A549 treated with Hydrocortisone at 1 μM for 4 hours (cell line): ENCODE data around the gene TBC1D17. TPM values are rescaled to one million over a fixed set of nuclear protein-coding genes. Genes with fewer than 3 reads are reported as not detected.

Source experiments
- total RNA-seq: library from RNA; stranded (reverse); fragments of 200-300 nt; extraction: Qiagen RNA extraction; gene quantifications from 5 replicates; pipeline ENCODE4 v1.2.3, GENCODE V29; 2022

The TBC1D17 gene
- total RNA-seq: 20.8 to 22.0 TPM (median 21.7 TPM) in 5 replicates

DNA sequence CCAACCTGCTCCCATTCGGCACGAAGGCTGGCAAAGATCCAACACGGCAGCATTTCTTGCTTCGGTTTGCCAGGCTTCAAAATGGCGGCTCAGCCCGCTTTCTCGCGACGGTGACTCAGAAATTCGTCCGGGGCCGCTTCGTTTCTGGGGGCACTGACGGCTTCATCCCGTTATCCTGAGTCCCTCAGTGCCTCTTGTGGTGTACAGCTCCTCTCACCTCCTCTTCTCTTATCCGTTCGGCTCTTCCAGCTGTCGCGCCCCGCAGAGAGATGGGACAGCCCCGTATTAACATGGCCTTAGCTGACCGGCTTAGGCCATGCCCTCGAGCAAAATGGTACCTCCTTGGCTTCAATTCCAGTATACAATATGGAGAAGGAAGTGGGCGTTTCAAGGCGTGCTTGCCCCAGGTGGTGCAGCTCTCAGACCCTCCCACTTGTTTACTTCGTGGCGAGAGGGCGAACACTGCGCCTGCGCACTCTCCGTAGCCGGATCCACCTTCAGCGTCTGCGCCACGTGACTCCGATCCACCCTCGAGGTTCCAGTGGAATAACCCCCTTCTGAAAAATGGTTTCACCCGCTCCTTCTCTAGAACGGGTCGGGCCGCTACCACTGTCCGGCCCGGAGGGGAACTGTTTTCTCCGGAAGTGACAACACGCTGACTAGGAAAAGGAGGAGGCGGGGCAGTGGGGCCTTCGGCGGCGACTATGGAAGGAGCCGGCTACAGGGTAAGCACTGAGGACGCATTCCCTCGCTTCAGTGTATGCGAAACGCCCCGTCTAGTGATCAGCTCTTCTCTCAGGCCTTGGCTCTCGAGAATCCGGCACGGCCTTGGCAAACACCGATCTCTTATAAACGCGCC, at the start of gene TBC1D17, which contains the start of gene AKT1S1:
TSS of gene TBC1D17 (plus strand) at position 683 of the 859 bp plus-strand sequence. CDS start at position 705, 22 bp downstream.
TSS of gene AKT1S1 (minus strand) at position 336 of the 859 bp plus-strand sequence. CDS start 4,060 bp downstream, outside the sequence.

DNA sequence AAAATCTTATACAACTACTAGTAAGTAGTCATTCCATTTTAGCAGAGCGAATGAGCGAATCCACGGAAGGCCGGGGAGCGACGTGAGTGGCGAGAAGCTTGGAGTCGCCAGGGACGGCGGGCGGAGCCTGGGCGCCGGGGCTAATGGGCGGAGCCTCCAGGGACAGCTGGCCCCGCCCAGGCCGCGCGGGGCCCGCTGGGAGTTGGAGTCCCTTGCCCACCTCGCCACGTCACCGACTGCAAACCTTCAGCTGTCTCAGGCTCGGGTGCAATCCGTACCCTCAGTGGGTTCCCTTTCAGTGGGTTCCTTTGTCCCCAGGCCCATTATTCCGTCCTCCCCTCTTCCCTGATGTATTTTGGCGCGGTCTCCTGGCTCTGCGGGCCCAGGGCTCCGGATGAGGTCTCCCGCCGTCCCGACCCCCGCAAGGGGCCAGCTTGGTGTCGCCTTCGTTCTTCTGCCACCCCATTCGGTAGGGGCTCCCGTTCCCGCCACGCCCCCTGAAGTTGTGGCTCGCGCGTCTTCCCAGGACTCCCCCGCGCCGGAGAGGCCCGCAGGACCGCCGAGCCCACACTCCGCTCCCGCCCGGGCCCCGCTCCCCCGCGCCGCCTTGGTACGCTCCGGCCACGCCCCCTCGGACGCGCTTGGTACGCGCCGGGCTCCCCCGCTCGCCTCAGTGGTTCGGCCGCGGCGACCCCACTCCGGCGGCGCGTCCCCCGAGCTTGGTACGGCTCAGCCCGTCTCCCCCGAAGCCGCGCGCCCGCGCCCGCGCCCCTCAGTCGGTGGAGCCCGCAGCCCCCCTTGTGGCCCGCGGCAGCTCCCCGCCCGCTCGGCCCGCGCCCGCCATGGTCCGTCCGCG, 26.8 kb upstream of the TBC1D17 start, which contains the start of gene PTOV1:
TSS of gene PTOV1 (plus strand) at position 673 of the 856 bp plus-strand sequence.

DNA sequence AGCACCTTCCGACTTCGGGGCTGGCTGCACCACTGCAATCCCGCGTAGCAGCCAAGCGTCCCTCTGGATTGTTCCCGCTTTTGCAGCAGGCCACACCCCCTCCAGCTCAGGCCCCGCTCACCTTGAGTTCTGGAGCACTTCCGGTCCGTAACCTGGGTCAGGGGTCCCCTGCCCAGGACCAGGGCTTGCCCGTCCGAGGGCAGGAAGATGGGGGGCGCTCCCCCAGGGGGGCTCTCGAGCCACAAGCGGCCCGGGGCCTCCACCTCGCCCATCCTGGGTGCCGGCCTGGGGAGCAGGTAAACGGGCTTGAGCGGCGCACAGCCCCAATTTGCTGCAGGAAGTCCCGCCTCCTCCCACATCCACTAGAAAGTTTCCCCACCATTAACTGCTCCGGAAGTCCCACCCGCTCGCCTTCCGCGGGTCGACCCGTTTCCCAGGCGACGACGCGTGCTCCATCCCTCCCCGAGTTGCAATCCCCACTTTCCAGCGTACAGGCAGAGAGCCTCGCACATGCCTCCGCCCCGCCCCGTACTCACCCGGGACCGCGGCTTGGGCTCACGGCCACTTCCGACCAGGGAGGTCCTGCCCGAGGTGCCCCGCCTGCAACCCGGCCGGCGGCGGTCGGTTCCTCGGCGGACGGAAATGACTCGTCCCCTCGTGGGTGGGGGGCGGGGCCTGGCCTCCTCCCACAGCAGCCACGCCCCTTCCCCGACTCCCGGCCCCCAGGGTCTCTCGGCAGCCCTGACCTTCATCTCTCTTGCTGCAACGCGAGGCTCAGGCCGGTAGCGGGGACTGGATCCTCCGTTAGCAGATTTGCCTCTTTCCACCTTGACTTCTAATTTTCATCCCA, 10.3 kb upstream of the TBC1D17 start, which contains the start of gene PNKP:
TSS of gene PNKP (minus strand) at position 644 of the 850 bp plus-strand sequence. CDS start at position 272, 372 bp downstream.

DNA sequence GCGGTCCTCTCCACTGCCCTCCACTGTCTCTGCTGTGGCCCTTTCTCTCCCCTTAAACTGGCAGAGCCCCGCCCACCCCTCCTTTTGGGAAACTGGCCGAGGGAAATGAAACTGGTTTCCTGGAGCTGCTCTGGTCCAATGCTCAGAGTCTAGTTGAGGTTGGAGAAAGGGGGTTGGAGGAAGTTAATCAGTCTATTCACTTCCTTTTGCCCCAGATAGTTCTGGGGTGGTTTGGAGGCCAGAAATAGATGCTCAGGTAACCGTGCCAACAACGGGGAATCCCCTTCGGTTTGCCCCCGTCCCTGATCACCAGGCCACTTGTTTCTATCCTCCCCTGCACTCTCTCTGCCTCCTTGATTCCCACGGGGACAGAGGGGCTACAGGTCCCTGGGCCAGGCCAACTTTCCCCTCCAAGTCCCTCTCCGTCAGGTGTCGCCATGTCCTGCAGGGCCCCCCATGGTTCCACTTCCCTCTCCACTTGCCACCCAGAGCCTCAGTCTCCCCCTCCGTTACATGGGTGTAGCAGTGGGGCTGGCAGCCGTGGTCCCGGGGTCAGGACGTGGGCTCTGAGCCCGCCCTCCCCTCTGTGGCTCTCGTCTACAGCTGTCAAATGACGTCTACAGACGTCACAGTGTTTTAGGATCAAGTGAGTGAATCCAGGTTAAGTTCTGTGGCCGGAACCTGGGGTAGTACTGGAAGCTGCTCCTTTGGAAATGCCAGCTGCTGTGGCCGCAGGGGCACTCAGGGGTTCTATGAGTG, 19.5 kb downstream of the TBC1D17 start, which contains the start of gene IL4I1:
TSS of gene IL4I1 (minus strand) at position 25 of the 759 bp plus-strand sequence. CDS start 727 bp downstream, outside the sequence.

DNA sequence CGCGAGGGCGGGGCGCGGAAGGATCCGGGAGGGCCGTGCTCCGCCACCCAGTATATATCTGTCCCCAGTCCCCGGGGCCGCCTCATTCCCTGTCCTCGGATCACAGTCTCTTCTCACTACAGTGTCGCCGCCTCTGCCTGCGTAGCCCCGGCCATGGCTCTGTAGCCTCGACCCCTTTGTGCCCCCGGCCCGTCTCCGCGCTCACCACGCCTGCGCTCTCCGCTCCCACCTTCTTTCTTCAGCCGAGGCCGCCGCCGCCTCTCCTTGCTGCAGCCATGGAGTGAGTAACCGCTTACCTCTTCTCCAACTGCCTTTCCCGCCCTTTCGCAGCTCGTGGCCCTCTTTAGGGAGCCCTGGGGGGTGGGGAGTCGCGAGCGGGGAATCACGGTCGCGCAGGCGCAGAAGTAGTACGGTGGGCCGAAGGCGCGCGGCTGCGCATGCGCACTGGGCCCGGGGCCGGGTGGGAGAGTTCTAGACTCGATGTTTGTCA, 51.7 kb downstream of the TBC1D17 start, which contains the start of the genes ATF5 and NUP62:
TSS of gene ATF5 (plus strand) at position 85 of the 490 bp plus-strand sequence. CDS start 1,646 bp downstream, outside the sequence.
TSS of gene NUP62 (minus strand) at position 384 of the 490 bp plus-strand sequence. CDS start 19,697 bp downstream, outside the sequence.

Other genes starting within 250 kb of the TBC1D17 start
- gene RRAS, start 237.6 kb upstream of the TBC1D17 start, total RNA-seq: 103 to 162 TPM (median 151 TPM) in 5 replicates
- gene SCAF1, start 235.5 kb upstream of the TBC1D17 start, total RNA-seq: 55.7 to 70.6 TPM (median 65.0 TPM) in 5 replicates
- 91.9 to 104 TPM (median 99.5 TPM) in 5 replicates for gene IRF3, start 211.8 kb upstream of the TBC1D17 start, total RNA-seq
- 52.0 to 76.1 TPM (median 68.7 TPM) in 5 replicates for gene BCL2L12, start 211.8 kb upstream of the TBC1D17 start, total RNA-seq
- 402 to 427 TPM (median 409 TPM) in 5 replicates for gene PRMT1, start 200.4 kb upstream of the TBC1D17 start, total RNA-seq
- gene ADM5, start 188.1 kb upstream of the TBC1D17 start, total RNA-seq: 3.1 to 6.1 TPM (median 5.4 TPM) in 5 replicates
- gene CPT1C, start 186.6 kb upstream of the TBC1D17 start, total RNA-seq: 10.9 to 14.1 TPM (median 11.8 TPM) in 5 replicates
- gene TSKS, start 114.4 kb upstream of the TBC1D17 start, total RNA-seq: not detected in 5 replicates
- 49.2 to 57.2 TPM (median 53.4 TPM) in 5 replicates for gene AP2A1, start 110.7 kb upstream of the TBC1D17 start, total RNA-seq
- gene FUZ, start 64.4 kb upstream of the TBC1D17 start, total RNA-seq: 14.2 to 15.0 TPM (median 14.4 TPM) in 5 replicates
- 52.5 to 69.5 TPM (median 64.5 TPM) in 5 replicates for gene MED25, start 59.4 kb upstream of the TBC1D17 start, total RNA-seq
- gene PTOV1, start 26.5 kb upstream of the TBC1D17 start, total RNA-seq: 109 to 153 TPM (median 147 TPM) in 5 replicates
- 43.3 to 55.7 TPM (median 46.1 TPM) in 5 replicates for gene PNKP, start 10.1 kb upstream of the TBC1D17 start, total RNA-seq
- gene AKT1S1, start 347 bp upstream of the TBC1D17 start, total RNA-seq: 69.0 to 114 TPM (median 102 TPM) in 5 replicates
- 0.58 to 1.0 TPM (median 0.66 TPM) in 5 replicates for gene IL4I1, start 19.2 kb downstream of the TBC1D17 start, total RNA-seq
- gene ATF5, start 51.5 kb downstream of the TBC1D17 start, total RNA-seq: 46.1 to 53.6 TPM (median 48.0 TPM) in 5 replicates
- gene NUP62, start 51.8 kb downstream of the TBC1D17 start, total RNA-seq: 83.4 to 88.1 TPM (median 83.9 TPM) in 5 replicates
- gene SIGLEC11, start 83.5 kb downstream of the TBC1D17 start, total RNA-seq: 0.07 to 0.13 TPM (median 0.07 TPM) in 5 replicates
- 37.4 to 47.1 TPM (median 39.7 TPM) in 5 replicates for gene VRK3, start 147.7 kb downstream of the TBC1D17 start, total RNA-seq
- 7.6 to 13.2 TPM (median 9.8 TPM) in 5 replicates for gene ZNF473, start 148.3 kb downstream of the TBC1D17 start, total RNA-seq